GM12878 (cell line): ENCODE measurements around the gene VIPAS39. TPM values are rescaled to one million over a fixed set of nuclear protein-coding genes. Genes with fewer than 3 reads are reported as not detected.

Source experiments
- ATAC-seq: fragments of 200-7000 bp; cut with Tn5 transposase; 3 replicates; pipeline ENCODE4 v1.9.1; 2020; ENCODE audit warnings: mild to moderate bottlenecking, moderate library complexity
- BruUV-seq: library from RNA; stranded (reverse); fragments of 400-500 nt; replicated peaks from 2 replicates; lab custom pipeline; 2021; lab: Mats Ljungman, UMichigan
- CTCF ChIA-PET: fragments of 300-600 bp; sonication (Branson Sonifier 250); formaldehyde crosslinking; extraction: SDS; loops from one replicate; lab custom pipeline; 2021; ENCODE audit warnings: inconsistent platforms; lab: Yijun Ruan, JAX
- POLR2A ChIA-PET: fragments of 350-600 bp; formaldehyde crosslinking; extraction: SDS; loops from one replicate; lab custom pipeline; 2021; ENCODE audit warnings: inconsistent platforms; lab: Charles Lee
- RAD21 ChIA-PET: fragments of 300-600 bp; sonication (Branson Sonifier 250); formaldehyde crosslinking; loops from one replicate; lab custom pipeline; 2023; ENCODE audit warnings: antibody characterized with exemption; ENCODE audit not compliant: unreplicated experiment; lab: Charles Lee
- SMC1A ChIA-PET: fragments of 300-600 bp; sonication (Branson Sonifier 250); formaldehyde crosslinking; loops from one replicate; lab custom pipeline; 2023; ENCODE audit not compliant: unreplicated experiment, uncharacterized antibody; lab: Charles Lee
- DNase-seq: peaks from one replicate; pipeline ENCODE4 v3.0.0-alpha.2; 2011; ENCODE audit warnings: low read depth, low spot score
- FAIRE-seq: peaks from 3 replicates; lab custom pipeline; 2011; peaks lifted over from hg19 to GRCh38; lab: Jason Lieb, UNC
- H2AFZ ChIP-seq: 2 replicates; pipeline ENCODE4 v1.6.0; 2011; ENCODE audit warnings: low read depth, low read length, control low read depth; ENCODE audit not compliant: control insufficient read depth
- H3K27ac ChIP-seq: 2 replicates; pipeline ENCODE4 v1.5.1; 2011; ENCODE audit warnings: control low read depth; ENCODE audit not compliant: control insufficient read depth, insufficient read depth
- H3K27me3 ChIP-seq, 2 experiments: replicated peaks in 1 of 2; 2 replicates each; pipeline versions ENCODE4 v1.6.0 to v1.6.1; 2011; ENCODE audit warnings: low read length in 1 of 2; ENCODE audit not compliant: control insufficient read depth in 2 of 2, insufficient read depth in 2 of 2
- H3K36me3 ChIP-seq, 2 experiments: 2 replicates each; pipeline ENCODE4 v1.5.1; 2011; ENCODE audit warnings: low read length in 1 of 2; ENCODE audit not compliant: control insufficient read depth in 2 of 2, insufficient read depth in 2 of 2
- H3K4me1 ChIP-seq: 2 replicates; pipeline ENCODE4 v1.6.1; 2011; ENCODE audit warnings: mild to moderate bottlenecking, low read length, moderate library complexity, mixed read lengths; ENCODE audit not compliant: control insufficient read depth, insufficient read depth
- H3K4me2 ChIP-seq: 2 replicates; pipeline ENCODE4 v1.6.0; 2011; ENCODE audit warnings: control low read depth; ENCODE audit not compliant: control insufficient read depth, insufficient read depth
- H3K4me3 ChIP-seq: fragments of 200-600 bp; sonication (generic); 2 replicates; pipeline ENCODE4 v1.5.1; 2016
- H3K79me2 ChIP-seq: 2 replicates; pipeline ENCODE4 v1.6.0; 2011; ENCODE audit warnings: low read length; ENCODE audit not compliant: control insufficient read depth, insufficient read depth
- H3K9ac ChIP-seq: 2 replicates; pipeline ENCODE4 v1.8.0; 2011; ENCODE audit warnings: low read length, control low read depth, mixed read lengths; ENCODE audit not compliant: control insufficient read depth, insufficient read depth
- H3K9me3 ChIP-seq: replicated peaks from 3 replicates; pipeline ENCODE4 v1.5.1; 2011; ENCODE audit warnings: mild to moderate bottlenecking, low read length; ENCODE audit not compliant: control insufficient read depth, insufficient read depth
- H4K20me1 ChIP-seq: 2 replicates; pipeline ENCODE4 v1.6.0; 2011; ENCODE audit not compliant: control insufficient read depth, insufficient read depth
- CEBPB ChIP-seq, 2 experiments: fragments of 150-350 bp in 1 of 2; IDR thresholded peaks; 2 replicates each; pipeline ENCODE4 v1.6.1; 2012 to 2014; ENCODE audit warnings: low read depth in 2 of 2, low read length in 2 of 2, borderline replicate concordance in 1 of 2, inconsistent platforms in 1 of 2
- ESRRA ChIP-seq: IDR thresholded peaks from 2 replicates; pipeline ENCODE4 v1.6.1; 2012; ENCODE audit warnings: mild to moderate bottlenecking, low read length, improper control_type of control experiment
- IKZF2 ChIP-seq, 2 experiments: fragments of 450-650 bp; IDR thresholded peaks; 2 replicates each; pipeline ENCODE4 v1.6.1; 2017; ENCODE audit warnings: mild to moderate bottlenecking in 2 of 2, moderate library complexity in 2 of 2
- LARP7 ChIP-seq: fragments of 450-650 bp; IDR thresholded peaks from 2 replicates; pipeline ENCODE4 v1.6.1; 2017; ENCODE audit warnings: mild to moderate bottlenecking
- MEF2A ChIP-seq: IDR thresholded peaks from 2 replicates; pipeline ENCODE4 v1.6.1; 2011; ENCODE audit warnings: low read depth, mild to moderate bottlenecking, low read length, moderate library complexity; ENCODE audit not compliant: insufficient read depth
- MYC ChIP-seq: IDR thresholded peaks from 2 replicates; pipeline ENCODE4 v1.6.1; 2011; ENCODE audit warnings: mild to moderate bottlenecking, low read length, moderate library complexity, inconsistent platforms; ENCODE audit not compliant: insufficient read depth, insufficient replicate concordance, insufficient read length, severe bottlenecking
- PAX5 ChIP-seq: IDR thresholded peaks from 2 replicates; pipeline ENCODE4 v1.6.1; 2011; ENCODE audit warnings: low read depth, low read length, borderline replicate concordance
- POLR2A ChIP-seq: IDR thresholded peaks from 2 replicates; pipeline ENCODE4 v1.6.1; 2011; ENCODE audit warnings: low read depth, mild to moderate bottlenecking, low read length
- TBL1XR1 ChIP-seq: IDR thresholded peaks from 2 replicates; pipeline ENCODE4 v1.6.1; 2012; ENCODE audit warnings: low read depth, low read length, improper control_type of control experiment
- YY1 ChIP-seq: IDR thresholded peaks from 2 replicates; pipeline ENCODE4 v1.6.1; 2011; ENCODE audit warnings: low read depth, mild to moderate bottlenecking, low read length
- ZNF24 ChIP-seq: fragments of 450-650 bp; IDR thresholded peaks from 2 replicates; pipeline ENCODE4 v1.6.1; 2017; ENCODE audit warnings: antibody characterized with exemption, mild to moderate bottlenecking
- ZSCAN29 ChIP-seq: fragments of 450-650 bp; IDR thresholded peaks from 2 replicates; pipeline ENCODE4 v1.6.1; 2017; ENCODE audit warnings: mild to moderate bottlenecking, moderate library complexity
- WGBS: methylation state at CpG from one replicate; pipeline ENCODE4 v1.1.6; 2016; ENCODE audit warnings: low lambda C conversion rate; ENCODE audit not compliant: insufficient replicate concordance, insufficient coverage; ENCODE audit errors: missing lambda C conversion rate; 5-methylcytosine and 5-hydroxymethylcytosine counted together
- in situ Hi-C: fragments of 300-500 bp; cut with MboI; formaldehyde crosslinking; loops from 9 replicates; pipeline ENCODE4 v1.14.3; 2018; ENCODE audit warnings: mixed read lengths
- intact Hi-C: fragments of 100-400 bp; cut with micrococcal nuclease; formaldehyde crosslinking; loops from one replicate; pipeline ENCODE4 v1.14.2; 2022; ENCODE audit not compliant: unreplicated experiment
- polyA plus RNA-seq, 11 experiments: library from polyadenylated mRNA; depleted of rRNA in 4 of 11; unstranded in 6 of 11; stranded (reverse) in 5 of 11; fragments of >200 nt; fragmentation: Nextera tagmentation in 4 of 11; fragmentation: Illumina TruSeq in 1 of 11; extraction: Ambion mirVana in 4 of 11; extraction: Trizol in 1 of 11; gene quantifications; 1 replicate in 1 of 11; 2 replicates in 10 of 11; pipeline versions ENCODE4 v1.2.1 to v1.2.3, GENCODE V29; 2011 to 2016; ENCODE audit warnings: inconsistent platforms in 2 of 11, missing spikeins in 2 of 11, low read depth in 1 of 11
- total RNA-seq, 4 experiments: library from RNA; depleted of rRNA in 3 of 4; stranded (reverse); fragments of >200 nt in 3 of 4; fragmentation: Illumina TruSeq in 1 of 4; extraction: Trizol in 1 of 4; gene quantifications; 2 replicates each; pipeline versions ENCODE4 v1.2.1 to v1.2.3, GENCODE V29; 2013 to 2021
- TF ChIP-seq, protein P1 (sequence below): fragments of 450-650 bp; IDR thresholded peaks from 2 replicates; pipeline ENCODE4 v1.6.1; 2014; ENCODE audit warnings: mild to moderate bottlenecking
- TF ChIP-seq, protein P2 (sequence below): IDR thresholded peaks from 2 replicates; pipeline ENCODE4 v1.6.1; 2011; ENCODE audit warnings: borderline replicate concordance, low read depth, mild to moderate bottlenecking, moderate library complexity, low read length; ENCODE audit not compliant: insufficient read depth, poor library complexity, severe bottlenecking

Gene VIPAS39
- total and polyA plus RNA-seq, 10 of the 15 experiments (the other 5 are each of a cell fraction or from before 2014, with no cell fraction given): 6.7 to 38.8 (median 18.5) TPM

DNA sequence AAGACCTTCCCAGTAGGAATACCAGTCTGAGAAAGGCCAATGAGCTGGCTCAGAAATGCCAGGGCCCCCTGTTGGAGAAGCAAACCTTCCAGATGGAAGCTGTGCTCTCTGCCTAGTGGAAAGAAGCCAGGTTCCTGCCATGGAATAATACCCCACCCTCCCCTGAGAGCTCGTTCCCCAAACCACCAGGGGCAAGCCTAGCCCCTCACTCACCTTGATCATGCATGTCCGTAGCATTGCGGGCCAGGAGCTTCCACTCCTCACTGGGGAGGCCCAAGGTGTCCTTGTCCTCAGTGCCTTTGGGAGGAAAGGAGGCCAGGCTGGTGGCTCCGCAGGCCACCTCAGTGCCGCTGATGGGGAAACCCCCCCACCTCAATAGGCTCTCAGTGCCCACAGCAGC, 20.6 kb upstream of the VIPAS39 start:
- no peaks in the 10 kb centered on the region for H3K9me3 ChIP-seq
- peaks cover 8% of the 10 kb centered on the region for H3K4me1 ChIP-seq
- ChIA-PET SMC1A (interaction anchor here (0.8 to 1.4 kb wide), 3 partner anchors 19 to 74 kb away, joined by 4 to 5 read pairs (median 5); no protein-coding TSS in a partner anchor), CTCF (interaction anchor here (1.2 to 9.3 kb wide), 2 partner anchors 19 to 29 kb away, joined by 4 to 40 read pairs; no protein-coding TSS in a partner anchor), POLR2A (interaction anchor here (1.4 kb wide), 1 partner anchor 10 kb away, joined by 12 read pairs; no protein-coding TSS in a partner anchor), RAD21 (interaction anchor here (2.0 kb wide), 1 partner anchor 19 kb away, joined by 12 read pairs; the partner anchor contains the start of gene AHSA1)
- H3K4me2 ChIP-seq: no peak overlapping the region
- BruUV-seq: no TSS peak
- H2AFZ ChIP-seq: no peak overlapping the region
- TF ChIP-seq CEBPB (IDR thresholded peaks at IDR 0.05; ENCODE audit: borderline replicate concordance in 1 of 2, low read depth in 2 of 2, low read length in 2 of 2) (no peak), ZNF24 (no peak), TBL1XR1 (no peak), LARP7 (no peak), MYC (no peak), YY1 (no peak), POLR2A (no peak), MEF2A (no peak), IKZF2 (IDR thresholded peaks at IDR 0.05) (no peak), PAX5 (no peak), ESRRA (no peak), ZSCAN29 (no peak)
- TF ChIP-seq, protein P1, sequence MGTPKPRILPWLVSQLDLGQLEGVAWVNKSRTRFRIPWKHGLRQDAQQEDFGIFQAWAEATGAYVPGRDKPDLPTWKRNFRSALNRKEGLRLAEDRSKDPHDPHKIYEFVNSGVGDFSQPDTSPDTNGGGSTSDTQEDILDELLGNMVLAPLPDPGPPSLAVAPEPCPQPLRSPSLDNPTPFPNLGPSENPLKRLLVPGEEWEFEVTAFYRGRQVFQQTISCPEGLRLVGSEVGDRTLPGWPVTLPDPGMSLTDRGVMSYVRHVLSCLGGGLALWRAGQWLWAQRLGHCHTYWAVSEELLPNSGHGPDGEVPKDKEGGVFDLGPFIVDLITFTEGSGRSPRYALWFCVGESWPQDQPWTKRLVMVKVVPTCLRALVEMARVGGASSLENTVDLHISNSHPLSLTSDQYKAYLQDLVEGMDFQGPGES: no peak
- TF ChIP-seq, protein P2, sequence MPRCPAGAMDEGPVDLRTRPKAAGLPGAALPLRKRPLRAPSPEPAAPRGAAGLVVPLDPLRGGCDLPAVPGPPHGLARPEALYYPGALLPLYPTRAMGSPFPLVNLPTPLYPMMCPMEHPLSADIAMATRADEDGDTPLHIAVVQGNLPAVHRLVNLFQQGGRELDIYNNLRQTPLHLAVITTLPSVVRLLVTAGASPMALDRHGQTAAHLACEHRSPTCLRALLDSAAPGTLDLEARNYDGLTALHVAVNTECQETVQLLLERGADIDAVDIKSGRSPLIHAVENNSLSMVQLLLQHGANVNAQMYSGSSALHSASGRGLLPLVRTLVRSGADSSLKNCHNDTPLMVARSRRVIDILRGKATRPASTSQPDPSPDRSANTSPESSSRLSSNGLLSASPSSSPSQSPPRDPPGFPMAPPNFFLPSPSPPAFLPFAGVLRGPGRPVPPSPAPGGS: no peak
- H3K79me2 ChIP-seq: no peaks in the 10 kb centered on the region
- 51% methylated on average over 5 of the region's 5 CpGs for WGBS
- H3K4me3 ChIP-seq: no peak overlapping the region
- no peak overlapping the region for H3K9ac ChIP-seq
- H3K27me3 ChIP-seq: no peaks in the 10 kb centered on the region; a peak in 1 of 4 replicates
- no peaks in the 10 kb centered on the region for H4K20me1 ChIP-seq
- intact Hi-C loops: no loop called here
- ATAC-seq: no peak; the same call in 2 of the 3 replicates
- DNase-seq: no peak
- no peak for FAIRE-seq
- no peak overlapping the region for H3K27ac ChIP-seq
- H3K36me3 ChIP-seq: no peaks in the 10 kb centered on the region
- in situ Hi-C loops: no loop called here
